Neural cell (in vitro differentiated cells): ENCODE measurements around the gene TULP4.

Source experiments
- CTCF ChIP-seq: fragments of 450-650 bp; IDR thresholded peaks from 2 replicates; pipeline ENCODE4 v1.5.1; 2014; ENCODE audit warnings: antibody characterized with exemption, mild to moderate bottlenecking, moderate library complexity; ENCODE audit not compliant: poor library complexity, severe bottlenecking
- EP300 ChIP-seq: fragments of 450-650 bp; conservative IDR thresholded peaks from 2 replicates; pipeline ENCODE4 v1.6.1; 2014; ENCODE audit warnings: antibody characterized with exemption, mild to moderate bottlenecking, moderate library complexity; ENCODE audit not compliant: poor library complexity, severe bottlenecking
- EZH2 ChIP-seq: fragments of 200-600, 300-800 bp; shearing (Covaris generic), sonication (generic); IDR thresholded peaks from 2 replicates; pipeline ENCODE4 v1.6.1; 2014; ENCODE audit warnings: antibody characterized with exemption, low read length, borderline replicate concordance, mild to moderate bottlenecking; ENCODE audit not compliant: insufficient read depth, poor library complexity, severe bottlenecking
- MXI1 ChIP-seq: fragments of 450-650 bp; conservative IDR thresholded peaks from 2 replicates; pipeline ENCODE4 v1.6.1; 2014; ENCODE audit warnings: antibody characterized with exemption, mild to moderate bottlenecking; ENCODE audit not compliant: poor library complexity, severe bottlenecking
- POLR2AphosphoS5 ChIP-seq: IDR thresholded peaks from 2 replicates; pipeline ENCODE4 v1.6.1; 2012
- RAD21 ChIP-seq: fragments of 450-650 bp; conservative IDR thresholded peaks from 2 replicates; pipeline ENCODE4 v1.6.1; 2014; ENCODE audit warnings: antibody characterized with exemption, mild to moderate bottlenecking, moderate library complexity
- REST ChIP-seq: IDR thresholded peaks from 2 replicates; pipeline ENCODE4 v1.6.1; 2012; ENCODE audit warnings: borderline replicate concordance
- SMC3 ChIP-seq: fragments of 450-650 bp; conservative IDR thresholded peaks from 2 replicates; pipeline ENCODE4 v1.6.1; 2014; ENCODE audit warnings: antibody characterized with exemption, mild to moderate bottlenecking, moderate library complexity; ENCODE audit not compliant: poor library complexity
- TAF1 ChIP-seq: IDR thresholded peaks from 2 replicates; pipeline ENCODE4 v1.6.1; 2012; ENCODE audit warnings: low read depth

GRCh38 chr6:158408013-158408412 is 95.7 kb downstream of the TULP4 start:
- TF ChIP-seq CTCF: no peak
- no peak for TF ChIP-seq POLR2AphosphoS5
- no peak for TF ChIP-seq MXI1
- TF ChIP-seq REST: no peak
- no peak for TF ChIP-seq EZH2
- no peak for TF ChIP-seq TAF1
- no peak for TF ChIP-seq EP300
- no peak for TF ChIP-seq RAD21
- TF ChIP-seq SMC3: no peak
